B cell (primary cell): Measurements from ENCODE around the gene ERC1. TPM values are rescaled to one million over a fixed set of nuclear protein-coding genes. Genes with fewer than 3 reads are reported as not detected.

Experiments
- ATAC-seq: fragments of 200-7000 bp; cut with Tn5 transposase; one replicate; pipeline ENCODE4 v1.10.0; 2021; ENCODE audit warnings: low read depth, mild to moderate bottlenecking, moderate number of reproducible peaks, moderate library complexity
- CTCF ChIA-PET: fragments of 350-600 bp; sonication (Branson Sonifier 250); formaldehyde crosslinking; loops from one replicate; lab custom pipeline; 2021; ENCODE audit warnings: antibody characterized with exemption, inconsistent platforms; lab: Charles Lee
- POLR2A ChIA-PET: fragments of 350-600 bp; sonication (Branson Sonifier 250); formaldehyde crosslinking; loops from one replicate; lab custom pipeline; 2021; ENCODE audit warnings: antibody characterized with exemption; lab: Charles Lee
- DNase-seq: peaks from one replicate; pipeline ENCODE4 v3.0.0; 2013
- H2AFZ ChIP-seq: 2 replicates; pipeline ENCODE4 v1.6.1; 2012; ENCODE audit warnings: mild to moderate bottlenecking, low read depth, low read length; ENCODE audit not compliant: insufficient read depth, poor library complexity, severe bottlenecking
- H3K27ac ChIP-seq, 2 donors: 1 replicate in 1 of 2; 2 replicates in 1 of 2; pipeline ENCODE4 v1.5.1; 2012 to 2013; ENCODE audit warnings: low read length in 2 of 2, mild to moderate bottlenecking in 2 of 2, moderate library complexity in 1 of 2
- H3K27me3 ChIP-seq, 4 experiments: fragments of 200-600 bp in 1 of 4; sonication (generic) in 1 of 4; replicated peaks in 1 of 4; 1 replicate in 2 of 4; 2 replicates in 2 of 4; pipeline versions ENCODE4 v1.6.1 to v1.7.0; 2013 to 2016; ENCODE audit warnings: low read length in 3 of 4, mild to moderate bottlenecking in 2 of 4, mixed read lengths in 1 of 4, moderate library complexity in 1 of 4; ENCODE audit not compliant: insufficient read depth in 4 of 4, control insufficient read depth in 3 of 4; ENCODE audit errors: control extremely low read depth in 1 of 4
- H3K36me3 ChIP-seq, 2 experiments: replicated peaks in 1 of 2; 1 replicate in 1 of 2; 2 replicates in 1 of 2; pipeline versions ENCODE4 v1.6.1 to v1.7.1; 2013; ENCODE audit warnings: low read length in 1 of 2; ENCODE audit not compliant: insufficient read depth in 2 of 2, control insufficient read depth in 1 of 2; ENCODE audit errors: control extremely low read depth in 1 of 2, extremely low read depth in 1 of 2
- H3K4me1 ChIP-seq, 2 donors: fragments of 200-600 bp in 1 of 2; sonication (generic) in 1 of 2; 1 replicate in 1 of 2; 2 replicates in 1 of 2; pipeline versions ENCODE4 v1.5.1 to v1.6.1; 2013 to 2017; ENCODE audit warnings: low read length in 2 of 2; ENCODE audit not compliant: control insufficient read depth in 2 of 2, insufficient read depth in 2 of 2
- H3K4me2 ChIP-seq: replicated peaks from 2 replicates; pipeline ENCODE3; 2012; ENCODE audit warnings: mild to moderate bottlenecking, low read depth, low read length; ENCODE audit not compliant: poor library complexity, severe bottlenecking
- H3K4me3 ChIP-seq, 5 experiments: fragments of 200-600 bp in 1 of 5; sonication (generic) in 1 of 5; 1 replicate in 3 of 5; 2 replicates in 2 of 5; pipeline versions ENCODE4 v1.5.1 to v1.7.0; 2011 to 2016; ENCODE audit warnings: low read length in 4 of 5, mild to moderate bottlenecking in 4 of 5, low read depth in 2 of 5, control low read depth in 1 of 5, moderate library complexity in 1 of 5; ENCODE audit not compliant: insufficient read depth in 1 of 5; ENCODE audit errors: control extremely low read depth in 1 of 5, extremely low read depth in 1 of 5
- H3K79me2 ChIP-seq: fragments of 200-600 bp; sonication (generic); one replicate; pipeline ENCODE4 v1.6.0; 2016; ENCODE audit warnings: low read length; ENCODE audit not compliant: control insufficient read depth, insufficient read depth
- H3K9ac ChIP-seq: fragments of 200-600 bp; sonication (generic); 2 replicates; pipeline ENCODE4 v1.6.1; 2017; ENCODE audit warnings: mild to moderate bottlenecking, low read length, moderate library complexity
- H3K9me3 ChIP-seq, 3 donors: one replicate each; pipeline versions ENCODE4 v1.6.1 to v1.7.1; 2013; ENCODE audit warnings: low read length in 2 of 3; ENCODE audit not compliant: control insufficient read depth in 2 of 3, insufficient read depth in 1 of 3; ENCODE audit errors: control extremely low read depth in 1 of 3
- H4K20me1 ChIP-seq: 2 replicates; pipeline ENCODE4 v1.6.0; 2012; ENCODE audit warnings: mild to moderate bottlenecking, low read length; ENCODE audit not compliant: insufficient read depth, control insufficient read depth, poor library complexity, severe bottlenecking
- H3K27ac Mint-ChIP-seq: one replicate; pipeline ENCODE4 v1.8.0; 2021; ENCODE audit warnings: mixed read lengths
- H3K27me3 Mint-ChIP-seq: one replicate; pipeline ENCODE4 v1.8.0; 2021; ENCODE audit warnings: mixed read lengths
- H3K4me1 Mint-ChIP-seq: one replicate; pipeline ENCODE4 v1.8.0; 2021; ENCODE audit warnings: mixed read lengths
- H3K4me3 Mint-ChIP-seq: one replicate; pipeline ENCODE4 v1.8.0; 2021; ENCODE audit warnings: mixed read lengths
- H3K9me3 Mint-ChIP-seq: one replicate; pipeline ENCODE4 v1.8.0; 2022; ENCODE audit warnings: mixed read lengths; ENCODE audit not compliant: insufficient read depth
- EZH2 ChIP-seq: IDR thresholded peaks from 2 replicates; pipeline ENCODE4 v1.6.1; 2012; ENCODE audit warnings: borderline replicate concordance, low read depth, mild to moderate bottlenecking, moderate library complexity, low read length; ENCODE audit not compliant: insufficient read depth, poor library complexity, severe bottlenecking
- WGBS: methylation state at CpG from one replicate; pipeline ENCODE4 v1.1.5; 2013; ENCODE audit warnings: missing lambda C conversion rate; ENCODE audit not compliant: insufficient coverage; 5-methylcytosine and 5-hydroxymethylcytosine counted together
- intact Hi-C: fragments of 100-400 bp; cut with micrococcal nuclease; formaldehyde crosslinking; loops from one replicate; pipeline ENCODE4 v1.10.0; 2022
- polyA plus RNA-seq: library from polyadenylated mRNA; depleted of rRNA; stranded (reverse); fragments of >200 nt; gene quantifications from 2 replicates; pipeline ENCODE4 v1.2.3, GENCODE V29; 2012
- total RNA-seq, 2 donors: library from RNA; stranded (reverse); fragments of 120-200 nt in 1 of 2; gene quantifications; 1 replicate in 1 of 2; 2 replicates in 1 of 2; pipeline versions ENCODE4 v1.2.3 to v1.2.4, GENCODE V29; 2013 to 2022
- TF ChIP-seq, protein P1 (sequence below): fragments of 200-600 bp; IDR thresholded peaks from one replicate; pipeline ENCODE4 v1.8.0; 2022; ENCODE audit warnings: antibody characterized with exemption, mild to moderate bottlenecking

Gene ERC1
- total and polyA plus RNA-seq, 2 donors (not counting 1 experiment from before 2014, with no cell fraction given) = 4.0 to 77.6 TPM

DNA sequence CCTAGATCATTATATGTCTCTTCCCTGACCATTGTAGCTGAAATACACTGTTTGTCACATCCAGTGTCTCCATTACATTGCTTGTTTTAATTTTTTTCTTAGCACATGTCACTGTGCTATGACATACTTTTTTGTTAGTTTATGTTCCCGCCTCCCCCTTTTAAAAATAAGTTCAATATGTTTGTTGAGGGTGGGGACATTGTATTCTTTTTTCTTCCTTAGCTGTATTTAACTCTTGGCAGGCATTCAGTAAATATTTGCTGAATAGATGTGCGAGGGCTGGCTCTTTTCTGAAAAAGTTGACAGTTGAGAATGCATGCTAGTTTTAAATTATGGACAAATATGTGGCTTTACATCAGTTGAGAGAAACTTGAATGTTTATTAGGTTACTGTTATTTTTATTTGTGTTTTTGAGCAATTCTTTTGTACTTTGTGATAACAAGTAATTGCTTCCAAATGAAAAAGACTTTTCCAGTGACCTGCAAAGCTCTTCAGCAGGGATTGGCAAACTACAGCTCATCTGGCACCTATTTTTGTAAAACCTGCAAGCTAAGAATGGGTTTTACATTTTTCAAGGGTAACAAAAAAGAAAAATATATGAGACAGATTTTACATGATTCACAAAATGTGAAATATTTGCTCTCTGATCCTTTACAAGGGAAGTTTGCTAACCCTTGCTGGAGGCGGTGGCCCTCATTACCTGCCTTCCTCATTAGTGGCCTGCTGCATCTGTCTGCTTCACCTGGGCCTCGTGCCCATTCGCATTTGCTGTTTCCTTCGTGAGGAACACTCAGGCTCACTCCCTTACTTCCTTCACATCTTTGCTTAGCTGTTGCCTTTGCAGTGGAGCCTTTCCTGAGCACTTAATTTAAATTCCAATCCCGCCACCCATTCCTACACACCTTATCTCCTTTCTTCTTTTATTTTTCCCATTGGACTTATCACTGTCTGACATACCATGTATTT lies 229.4 kb downstream of the ERC1 start:
- no peak overlapping the region for H3K4me3 ChIP-seq
- H3K9me3 ChIP-seq = no peaks in the 10 kb centered on the region
- no peaks in the 10 kb centered on the region for H3K27me3 Mint-ChIP-seq
- H3K36me3 ChIP-seq = no peaks in the 10 kb centered on the region
- no peak overlapping the region for H3K9ac ChIP-seq
- no peak overlapping the region for H3K27ac Mint-ChIP-seq
- peaks cover 8 to 9% of the 10 kb centered on the region in 2 donors for H3K4me1 ChIP-seq
- ChIA-PET CTCF (no interaction called here), POLR2A (no interaction called here)
- TF ChIP-seq, protein P1, sequence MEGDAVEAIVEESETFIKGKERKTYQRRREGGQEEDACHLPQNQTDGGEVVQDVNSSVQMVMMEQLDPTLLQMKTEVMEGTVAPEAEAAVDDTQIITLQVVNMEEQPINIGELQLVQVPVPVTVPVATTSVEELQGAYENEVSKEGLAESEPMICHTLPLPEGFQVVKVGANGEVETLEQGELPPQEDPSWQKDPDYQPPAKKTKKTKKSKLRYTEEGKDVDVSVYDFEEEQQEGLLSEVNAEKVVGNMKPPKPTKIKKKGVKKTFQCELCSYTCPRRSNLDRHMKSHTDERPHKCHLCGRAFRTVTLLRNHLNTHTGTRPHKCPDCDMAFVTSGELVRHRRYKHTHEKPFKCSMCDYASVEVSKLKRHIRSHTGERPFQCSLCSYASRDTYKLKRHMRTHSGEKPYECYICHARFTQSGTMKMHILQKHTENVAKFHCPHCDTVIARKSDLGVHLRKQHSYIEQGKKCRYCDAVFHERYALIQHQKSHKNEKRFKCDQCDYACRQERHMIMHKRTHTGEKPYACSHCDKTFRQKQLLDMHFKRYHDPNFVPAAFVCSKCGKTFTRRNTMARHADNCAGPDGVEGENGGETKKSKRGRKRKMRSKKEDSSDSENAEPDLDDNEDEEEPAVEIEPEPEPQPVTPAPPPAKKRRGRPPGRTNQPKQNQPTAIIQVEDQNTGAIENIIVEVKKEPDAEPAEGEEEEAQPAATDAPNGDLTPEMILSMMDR = no peak
- no peak for TF ChIP-seq EZH2
- intact Hi-C loops = no loop called here
- H3K27me3 ChIP-seq = no peaks in the 10 kb centered on the region
- WGBS = 96% methylated on average over 6 of the region's 7 CpGs
- DNase-seq (no peak), ATAC-seq (no peak)
- H3K27ac ChIP-seq = no peak overlapping the region
- no peaks in the 10 kb centered on the region for H3K79me2 ChIP-seq
- H3K4me1 Mint-ChIP-seq = no peaks in the 10 kb centered on the region
- no peak overlapping the region for H3K4me2 ChIP-seq
- no peaks in the 10 kb centered on the region for H3K9me3 Mint-ChIP-seq
- H4K20me1 ChIP-seq = no peaks in the 10 kb centered on the region
- H2AFZ ChIP-seq = no peak overlapping the region
- no peak overlapping the region for H3K4me3 Mint-ChIP-seq
